Kidney (tissue), 14 donors: Measurements from ENCODE around the gene PTPRT. TPM values are rescaled to one million over a fixed set of nuclear protein-coding genes. Genes with fewer than 3 reads are reported as not detected.

ENCODE experiments used
- DNase-seq, 5 donors: peaks; one replicate each; pipeline ENCODE4 v3.0.0-alpha.2; 2013 to 2020
- FAIRE-seq: peaks from 2 replicates; lab custom pipeline; 2012; peaks lifted over from hg19 to GRCh38; lab: Jason Lieb, UNC
- H3K27ac ChIP-seq, 2 donors: one replicate each; pipeline ENCODE4 v1.7.0; 2013; ENCODE audit warnings: low read depth in 2 of 2, low read length in 2 of 2, inconsistent platforms in 1 of 2
- H3K27me3 ChIP-seq: one replicate; pipeline ENCODE4 v1.7.1; 2013; ENCODE audit warnings: low read length, inconsistent platforms; ENCODE audit not compliant: control insufficient read depth, insufficient read depth
- H3K36me3 ChIP-seq, 3 donors: one replicate each; pipeline versions ENCODE4 v1.7.0 to v1.7.1; 2013; ENCODE audit warnings: low read length in 3 of 3, control low read depth in 1 of 3, inconsistent platforms in 1 of 3; ENCODE audit not compliant: insufficient read depth in 3 of 3, control insufficient read depth in 2 of 3
- H3K4me1 ChIP-seq, 3 donors: one replicate each; pipeline versions ENCODE4 v1.7.0 to v1.7.1; 2013; ENCODE audit warnings: low read length in 3 of 3, inconsistent platforms in 1 of 3, low read depth in 1 of 3; ENCODE audit not compliant: control insufficient read depth in 2 of 3, insufficient read depth in 2 of 3
- H3K4me3 ChIP-seq, 3 donors: one replicate each; pipeline versions ENCODE4 v1.7.0 to v1.8.1; 2013; ENCODE audit warnings: low read length in 3 of 3, control low read depth in 1 of 3, inconsistent platforms in 1 of 3
- H3K9ac ChIP-seq, 3 donors: one replicate each; pipeline versions ENCODE4 v1.7.0 to v1.7.1; 2013; ENCODE audit warnings: low read length in 3 of 3, control low read depth in 1 of 3, inconsistent platforms in 1 of 3
- H3K9me3 ChIP-seq, 3 donors: one replicate each; pipeline versions ENCODE4 v1.7.0 to v1.7.1; 2013; ENCODE audit warnings: low read length in 3 of 3, control low read depth in 1 of 3, inconsistent platforms in 1 of 3; ENCODE audit not compliant: control insufficient read depth in 2 of 3, insufficient read depth in 1 of 3
- intact Hi-C: fragments of 100-400 bp; cut with DNase I; formaldehyde crosslinking; loops from one replicate; pipeline ENCODE4 v1.11.1; 2022
- polyA plus RNA-seq: library from polyadenylated mRNA; stranded (reverse); fragments of 350-450 nt; fragmentation: Illumina TruSeq; extraction: RNeasy Lipid Tissue Mini Kit (QIAGEN cat#74804); gene quantifications from one replicate; pipeline ENCODE4 v1.2.3, GENCODE V29; 2014; ENCODE audit warnings: low read depth, low replicate concordance; ENCODE audit not compliant: insufficient read depth
- total RNA-seq: library from RNA; stranded (reverse); fragmentation: NEBNext Ultra II Directional; extraction: Animal tissue kit (Norgen Biotek cat#: 25700); gene quantifications from one replicate; pipeline ENCODE4 v1.2.1, GENCODE V29; 2021
- TF ChIP-seq, protein P1 (sequence below): IDR thresholded peaks from 3 replicates; pipeline ENCODE4 v1.5.1; 2012; ENCODE audit warnings: mild to moderate bottlenecking, moderate library complexity, borderline replicate concordance; ENCODE audit not compliant: insufficient read depth; ENCODE audit errors: extremely low read depth
- donor health status: control.
- donor health status: control.
- donor health status: control.
- donor health status: control.
- donor health status: control.
- donor health status: DM: yes; HTN: yes; CAD: no.
- donor health status: Normal renal cell carcinoma (clear cell type).

PTPRT gene
- total and polyA plus RNA-seq, 2 donors from 2014 or later, result 0.60 TPM; not detected in 1

DNA sequence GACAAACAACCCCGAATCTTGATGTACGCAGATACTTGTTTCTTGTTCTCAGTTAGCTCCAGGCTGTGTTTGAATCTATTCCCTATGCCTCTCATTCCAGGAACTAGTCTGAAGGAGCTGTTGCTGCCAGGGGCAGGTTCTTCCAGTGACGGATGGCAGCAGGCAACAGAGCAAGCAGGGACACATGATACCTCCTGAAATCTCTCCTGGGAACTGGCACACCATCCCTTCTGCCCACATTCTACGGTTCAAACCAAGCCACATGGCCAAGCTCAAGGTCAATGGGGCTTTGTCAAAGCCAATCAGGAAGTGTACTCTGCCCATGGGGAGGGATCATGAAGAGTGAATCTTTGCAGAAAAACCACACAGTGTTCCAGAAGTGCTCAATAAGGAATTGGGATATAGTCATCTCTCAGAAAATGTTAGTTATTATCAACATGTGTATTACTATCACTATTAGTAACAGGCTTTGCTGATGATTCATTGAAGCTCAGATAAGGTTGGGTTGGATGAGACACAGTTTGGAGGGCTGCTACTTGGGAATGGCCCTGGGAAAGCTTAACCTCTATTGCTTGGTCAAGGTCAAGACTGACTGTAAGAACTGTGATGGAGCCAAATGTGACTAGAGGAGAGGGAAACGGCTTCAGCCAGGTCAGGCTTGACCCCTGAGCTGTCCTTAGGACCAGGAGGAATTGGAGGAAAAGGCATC is 454.9 kb downstream of the PTPRT start:
- no peaks in the 10 kb centered on the region for H3K27me3 ChIP-seq
- H3K9ac ChIP-seq, result no peak overlapping the region
- no peak overlapping the region for H3K27ac ChIP-seq
- DNase-seq, result no peak
- no peak overlapping the region for H3K4me3 ChIP-seq
- TF ChIP-seq, protein P1, sequence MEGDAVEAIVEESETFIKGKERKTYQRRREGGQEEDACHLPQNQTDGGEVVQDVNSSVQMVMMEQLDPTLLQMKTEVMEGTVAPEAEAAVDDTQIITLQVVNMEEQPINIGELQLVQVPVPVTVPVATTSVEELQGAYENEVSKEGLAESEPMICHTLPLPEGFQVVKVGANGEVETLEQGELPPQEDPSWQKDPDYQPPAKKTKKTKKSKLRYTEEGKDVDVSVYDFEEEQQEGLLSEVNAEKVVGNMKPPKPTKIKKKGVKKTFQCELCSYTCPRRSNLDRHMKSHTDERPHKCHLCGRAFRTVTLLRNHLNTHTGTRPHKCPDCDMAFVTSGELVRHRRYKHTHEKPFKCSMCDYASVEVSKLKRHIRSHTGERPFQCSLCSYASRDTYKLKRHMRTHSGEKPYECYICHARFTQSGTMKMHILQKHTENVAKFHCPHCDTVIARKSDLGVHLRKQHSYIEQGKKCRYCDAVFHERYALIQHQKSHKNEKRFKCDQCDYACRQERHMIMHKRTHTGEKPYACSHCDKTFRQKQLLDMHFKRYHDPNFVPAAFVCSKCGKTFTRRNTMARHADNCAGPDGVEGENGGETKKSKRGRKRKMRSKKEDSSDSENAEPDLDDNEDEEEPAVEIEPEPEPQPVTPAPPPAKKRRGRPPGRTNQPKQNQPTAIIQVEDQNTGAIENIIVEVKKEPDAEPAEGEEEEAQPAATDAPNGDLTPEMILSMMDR, result no peak
- no peaks in the 10 kb centered on the region for H3K36me3 ChIP-seq
- intact Hi-C loops, result no loop called here
- no peaks in the 10 kb centered on the region for H3K9me3 ChIP-seq
- H3K4me1 ChIP-seq, result no peaks in the 10 kb centered on the region
- no peak for FAIRE-seq

- intact Hi-C loops, result no loop called here
- Histone ChIP-seq H3K27me3 (no peaks in the 10 kb centered on the region), H3K36me3 (no peaks in the 10 kb centered on the region), H3K9ac (no peak overlapping the region), H3K4me1 (no peaks in the 10 kb centered on the region), H3K4me3 (no peak overlapping the region), H3K27ac (no peak overlapping the region), H3K9me3 (no peaks in the 10 kb centered on the region)
- FAIRE-seq (no peak), DNase-seq (no peak)
- TF ChIP-seq, protein P1, result no peak
Observed at GRCh38 chr20:42721923-42722322, 467.8 kb downstream of the PTPRT start.

- H3K9me3 ChIP-seq, result no peaks in the 10 kb centered on the region
- TF ChIP-seq, protein P1, result no peak
- H3K36me3 ChIP-seq, result no peaks in the 10 kb centered on the region
- intact Hi-C loops, result no loop called here
- H3K4me1 ChIP-seq, result no peaks in the 10 kb centered on the region
- no peak overlapping the region for H3K4me3 ChIP-seq
- H3K27ac ChIP-seq, result no peak overlapping the region
- DNase-seq (no peak), FAIRE-seq (no peak)
- H3K27me3 ChIP-seq, result no peaks in the 10 kb centered on the region
- H3K9ac ChIP-seq, result no peak overlapping the region
Observed at GRCh38 chr20:42714298-42715141, 475.2 kb downstream of the PTPRT start.
